Trophoblast cell (in vitro differentiated cells and primary cell): Measurements from ENCODE around the gene CDC42SE2.

Experiments
- DNase-seq, 2 donors: peaks; one replicate each; pipeline ENCODE4 v3.0.0-alpha.2; 2016
- H2AFZ ChIP-seq: 2 replicates; pipeline ENCODE4 v1.6.1; 2013; ENCODE audit warnings: low read length, moderate library complexity, mild to moderate bottlenecking; ENCODE audit not compliant: insufficient read depth, poor library complexity
- H2AK5ac ChIP-seq: 2 replicates; pipeline ENCODE4 v1.6.1; 2013; ENCODE audit warnings: mild to moderate bottlenecking, low read length
- H2BK120ac ChIP-seq: 2 replicates; pipeline ENCODE4 v1.6.1; 2013; ENCODE audit warnings: low read length, mild to moderate bottlenecking, moderate library complexity; ENCODE audit not compliant: insufficient read depth, poor library complexity
- H2BK12ac ChIP-seq: 2 replicates; pipeline ENCODE4 v1.6.1; 2013; ENCODE audit warnings: mild to moderate bottlenecking, low read length, moderate library complexity
- H2BK5ac ChIP-seq: 2 replicates; pipeline ENCODE4 v1.6.1; 2013; ENCODE audit warnings: low read length, low read depth, moderate library complexity, mild to moderate bottlenecking; ENCODE audit not compliant: poor library complexity
- H3K14ac ChIP-seq: 2 replicates; pipeline ENCODE4 v1.6.1; 2013; ENCODE audit warnings: mild to moderate bottlenecking, low read length
- H3K18ac ChIP-seq: 2 replicates; pipeline ENCODE4 v1.6.1; 2013; ENCODE audit warnings: mild to moderate bottlenecking, low read length
- H3K23ac ChIP-seq: 2 replicates; pipeline ENCODE4 v1.6.1; 2013; ENCODE audit warnings: low read length
- H3K27ac ChIP-seq: 2 replicates; pipeline ENCODE4 v1.5.1; 2013; ENCODE audit warnings: low read depth, mild to moderate bottlenecking, inconsistent platforms, low read length, moderate library complexity
- H3K27me3 ChIP-seq: 2 replicates; pipeline ENCODE4 v1.6.1; 2013; ENCODE audit warnings: inconsistent platforms, mild to moderate bottlenecking, low read length, moderate library complexity; ENCODE audit not compliant: insufficient read depth
- H3K36me3 ChIP-seq, 2 experiments: 1 replicate in 1 of 2; 2 replicates in 1 of 2; pipeline ENCODE4 v1.6.1; 2013; ENCODE audit warnings: low read length in 2 of 2, mild to moderate bottlenecking in 2 of 2, moderate library complexity in 1 of 2; ENCODE audit not compliant: insufficient read depth in 2 of 2, control insufficient read depth in 1 of 2
- H3K4ac ChIP-seq: 2 replicates; pipeline ENCODE4 v1.6.1; 2013; ENCODE audit warnings: low read depth, mild to moderate bottlenecking, low read length, moderate library complexity
- H3K4me1 ChIP-seq, 2 experiments: 1 replicate in 1 of 2; 2 replicates in 1 of 2; pipeline ENCODE4 v1.6.1; 2013; ENCODE audit warnings: low read length in 2 of 2, mild to moderate bottlenecking in 2 of 2, moderate library complexity in 1 of 2; ENCODE audit not compliant: insufficient read depth in 2 of 2, control insufficient read depth in 1 of 2
- H3K4me2 ChIP-seq: 2 replicates; pipeline ENCODE4 v1.6.1; 2013; ENCODE audit warnings: inconsistent platforms, mild to moderate bottlenecking, low read length, moderate library complexity
- H3K4me3 ChIP-seq: 2 replicates; pipeline ENCODE4 v1.5.1; 2013; ENCODE audit warnings: mild to moderate bottlenecking, low read depth, low read length, inconsistent platforms
- H3K79me1 ChIP-seq: one replicate; pipeline ENCODE4 v1.6.1; 2013; ENCODE audit warnings: low read length
- H3K79me2 ChIP-seq: 2 replicates; pipeline ENCODE4 v1.6.1; 2013; ENCODE audit warnings: low read length, mild to moderate bottlenecking; ENCODE audit not compliant: control insufficient read depth, insufficient read depth, poor library complexity
- H3K9ac ChIP-seq: 2 replicates; pipeline ENCODE4 v1.6.1; 2013; ENCODE audit warnings: mild to moderate bottlenecking, low read length
- H3K9me3 ChIP-seq: 2 replicates; pipeline ENCODE4 v1.6.1; 2013; ENCODE audit warnings: low read depth, mild to moderate bottlenecking, control low read depth, inconsistent platforms, low read length; ENCODE audit not compliant: insufficient read depth
- H4K12ac ChIP-seq: 2 replicates; pipeline ENCODE4 v1.6.1; 2013; ENCODE audit warnings: low read depth, mild to moderate bottlenecking, low read length, moderate library complexity
- H4K8ac ChIP-seq: 2 replicates; pipeline ENCODE4 v1.6.1; 2013; ENCODE audit warnings: low read depth, mild to moderate bottlenecking, low read length, moderate library complexity
- H4K91ac ChIP-seq: one replicate; pipeline ENCODE4 v1.6.1; 2013; ENCODE audit warnings: low read depth, mild to moderate bottlenecking, low read length, moderate library complexity
- WGBS: extraction: QIAGEN DNeasy Blood & Tissue Kit; methylation state at CpG from one replicate; pipeline ENCODE4 v1.1.7; 2013; ENCODE audit warnings: missing lambda C conversion rate; ENCODE audit not compliant: insufficient read length, insufficient coverage; ENCODE audit errors: extremely low coverage; 5-methylcytosine and 5-hydroxymethylcytosine counted together

The CDC42SE2 gene

DNA sequence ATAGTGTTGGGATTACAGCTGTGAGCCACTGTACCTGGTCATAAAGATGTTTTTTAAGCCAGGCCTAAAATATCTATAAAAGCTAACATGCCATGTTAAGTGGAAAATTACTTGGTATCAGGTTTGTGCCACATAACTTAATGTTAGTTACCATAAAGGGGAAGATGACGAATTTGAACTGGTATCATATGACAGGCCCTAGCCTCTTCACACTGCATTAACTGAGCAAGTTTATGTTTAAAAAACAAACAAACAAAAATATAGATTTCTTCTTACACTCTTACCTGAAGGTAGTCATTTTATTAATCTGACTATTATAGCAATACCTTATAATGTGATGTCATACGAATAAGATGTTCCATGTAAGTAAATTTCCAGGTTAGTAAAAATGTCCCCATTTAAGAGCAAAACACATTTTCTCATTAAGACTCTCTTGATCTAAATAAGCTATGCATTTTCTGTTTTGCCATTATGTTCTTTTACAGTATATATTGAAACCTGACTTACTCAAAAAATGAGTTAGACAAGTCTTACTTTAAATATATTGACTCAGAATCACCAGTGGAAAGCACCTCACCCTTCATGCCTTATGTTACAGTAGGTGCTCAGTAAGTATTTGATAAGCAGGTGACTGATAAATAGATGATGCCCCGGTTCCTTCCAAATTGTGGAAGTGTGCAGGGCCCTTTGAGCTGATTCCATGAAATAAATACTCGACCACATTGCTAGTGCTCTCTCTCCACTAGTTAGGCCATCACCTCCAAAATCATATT, 125.4 kb downstream of the CDC42SE2 start:
- Histone ChIP-seq H3K4me3 (no peak overlapping the region), H3K4me2 (no peak overlapping the region), H2AFZ (no peak overlapping the region), H3K27ac (no peak overlapping the region), H2BK5ac (no peak overlapping the region), H3K18ac (no peak overlapping the region), H3K23ac (no peak overlapping the region), H3K14ac (no peak overlapping the region), H3K36me3 (peaks cover 8 to 11% of the 10 kb centered on the region in 2 experiments), H3K27me3 (no peaks in the 10 kb centered on the region), H4K91ac (no peak overlapping the region), H3K4me1 (no peaks in the 10 kb centered on the region), H3K79me1 (no peaks in the 10 kb centered on the region), H3K79me2 (no peaks in the 10 kb centered on the region), H4K8ac (no peak overlapping the region), H3K9ac (no peak overlapping the region), H2BK12ac (no peak overlapping the region), H4K12ac (no peak overlapping the region), H3K4ac (no peak overlapping the region), H2AK5ac (no peak overlapping the region), H3K9me3 (no peaks in the 10 kb centered on the region), H2BK120ac (no peak overlapping the region)
- no peak for DNase-seq
- no CpG with 5 or more reads among the region's 4 CpGs for WGBS

DNA sequence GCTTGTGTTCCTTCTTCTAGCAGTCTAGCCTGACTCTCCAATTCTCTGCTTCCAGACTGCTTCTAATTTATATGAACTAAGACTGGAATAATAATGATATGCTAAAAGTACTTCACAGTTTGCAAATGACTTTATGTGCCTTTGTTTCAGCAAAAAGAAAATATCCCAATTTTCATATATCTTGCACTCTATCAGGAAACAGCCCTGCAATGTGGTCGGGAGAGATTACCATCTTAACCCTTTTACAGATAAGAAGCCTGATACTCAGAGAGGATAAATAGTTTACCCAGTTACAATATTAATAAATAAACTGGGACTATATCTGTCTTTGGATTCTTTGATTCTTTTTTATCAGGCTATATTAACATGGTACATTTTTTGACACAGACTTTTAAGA, 126.0 kb downstream of the CDC42SE2 start:
- Histone ChIP-seq H3K79me1 (no peaks in the 10 kb centered on the region), H2AFZ (no peak overlapping the region), H3K27ac (no peak overlapping the region), H2AK5ac (no peak overlapping the region), H2BK120ac (no peak overlapping the region), H3K79me2 (no peaks in the 10 kb centered on the region), H3K27me3 (no peaks in the 10 kb centered on the region), H3K14ac (no peak overlapping the region), H3K4ac (no peak overlapping the region), H4K12ac (no peak overlapping the region), H3K23ac (no peak overlapping the region), H4K91ac (no peak overlapping the region), H3K9me3 (no peaks in the 10 kb centered on the region), H3K4me1 (no peaks in the 10 kb centered on the region), H3K36me3 (peaks cover 8 to 11% of the 10 kb centered on the region in 2 experiments), H2BK12ac (no peak overlapping the region), H3K4me2 (no peak overlapping the region), H2BK5ac (no peak overlapping the region), H3K9ac (no peak overlapping the region), H3K4me3 (no peak overlapping the region), H4K8ac (no peak overlapping the region), H3K18ac (no peak overlapping the region)
- no peak for DNase-seq
- WGBS, result no CpG with 5 or more reads among the region's 1 CpG

DNA sequence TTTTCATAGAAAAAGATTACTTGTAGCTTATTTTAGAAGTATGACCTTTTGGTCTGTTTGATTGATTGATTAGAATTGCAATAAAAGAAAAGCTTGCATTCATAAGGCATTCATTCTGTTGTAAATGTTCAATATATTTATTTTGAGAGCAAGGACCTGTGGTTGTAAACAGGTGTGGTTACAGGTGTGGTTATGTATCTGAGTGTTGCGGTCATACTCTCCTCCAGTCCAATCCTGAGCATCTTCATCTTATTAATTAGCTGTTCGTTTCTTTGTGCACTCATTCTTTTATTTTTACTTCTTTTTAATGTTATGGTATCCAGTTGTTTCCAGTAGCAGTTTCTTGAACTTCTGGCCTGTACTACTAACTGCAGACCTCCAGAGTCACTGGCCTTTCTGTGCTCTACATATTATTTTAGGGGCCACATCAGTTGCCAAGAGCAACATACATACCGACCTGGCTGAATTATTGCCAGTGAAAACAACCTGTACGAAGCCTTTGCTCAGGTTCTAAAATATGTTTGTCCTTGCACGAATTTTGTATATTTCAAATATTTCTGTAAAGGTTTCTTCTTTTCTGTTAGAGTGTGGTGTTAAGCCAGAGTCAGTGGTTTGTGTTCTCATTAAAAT, 128.7 kb downstream of the CDC42SE2 start:
- Histone ChIP-seq H3K18ac (no peak overlapping the region), H3K14ac (no peak overlapping the region), H2BK5ac (no peak overlapping the region), H3K36me3 (peaks cover 6 to 9% of the 10 kb centered on the region in 2 experiments), H4K12ac (no peak overlapping the region), H2BK12ac (no peak overlapping the region), H2AK5ac (no peak overlapping the region), H4K91ac (no peak overlapping the region), H3K4me3 (no peak overlapping the region), H2BK120ac (no peak overlapping the region), H3K4ac (no peak overlapping the region), H3K27ac (no peak overlapping the region), H3K9me3 (no peaks in the 10 kb centered on the region), H3K23ac (no peak overlapping the region), H3K9ac (no peak overlapping the region), H3K27me3 (no peaks in the 10 kb centered on the region), H3K79me1 (no peaks in the 10 kb centered on the region), H3K4me2 (no peak overlapping the region), H2AFZ (no peak overlapping the region), H4K8ac (no peak overlapping the region), H3K79me2 (no peaks in the 10 kb centered on the region), H3K4me1 (no peaks in the 10 kb centered on the region)
- no peak for DNase-seq
- no CpG with 5 or more reads among the region's 5 CpGs for WGBS

DNA sequence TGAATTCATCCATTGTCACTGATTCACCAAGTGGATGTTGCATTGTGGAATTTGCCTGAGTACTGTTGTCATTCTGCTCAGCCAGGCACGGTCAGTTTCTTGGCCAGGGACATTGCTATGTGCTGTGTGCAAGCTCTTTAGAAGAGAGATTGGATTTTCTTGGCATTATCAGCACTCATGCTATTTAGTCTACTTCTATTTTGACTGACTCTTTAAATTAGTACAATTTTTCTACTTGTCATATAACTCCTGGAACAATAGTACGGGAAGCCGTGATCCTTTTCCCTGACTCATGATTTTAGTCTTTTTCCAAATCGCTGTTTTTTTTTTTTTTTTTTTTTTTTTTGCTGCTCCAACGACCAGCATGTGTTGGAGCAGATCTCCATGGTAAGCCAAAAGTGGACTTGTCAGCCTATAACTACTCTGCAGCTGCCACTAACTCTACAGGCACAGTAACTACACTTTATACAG, 129.7 kb downstream of the CDC42SE2 start:
- H2AK5ac ChIP-seq, result no peak overlapping the region
- WGBS, result no CpG with 5 or more reads among the region's 5 CpGs

More for the DNA sequence above, 129.7 kb downstream of the CDC42SE2 start:
- no peak overlapping the region for H3K9ac ChIP-seq
- no peak overlapping the region for H4K12ac ChIP-seq
- H3K79me1 ChIP-seq, result no peaks in the 10 kb centered on the region
- no peaks in the 10 kb centered on the region for H3K79me2 ChIP-seq
- no peak overlapping the region for H3K18ac ChIP-seq
- peaks cover 6 to 9% of the 10 kb centered on the region in 2 experiments for H3K36me3 ChIP-seq
- no peak overlapping the region for H3K4me3 ChIP-seq
- H3K4me1 ChIP-seq, result no peaks in the 10 kb centered on the region
- H3K23ac ChIP-seq, result no peak overlapping the region
- H2BK12ac ChIP-seq, result no peak overlapping the region
- no peak overlapping the region for H3K14ac ChIP-seq
- H3K27ac ChIP-seq, result no peak overlapping the region
- no peak overlapping the region for H3K4me2 ChIP-seq
- H3K4ac ChIP-seq, result no peak overlapping the region
- no peak for DNase-seq
- H2BK5ac ChIP-seq, result no peak overlapping the region
- H3K27me3 ChIP-seq, result no peaks in the 10 kb centered on the region
- no peak overlapping the region for H2AFZ ChIP-seq
- no peaks in the 10 kb centered on the region for H3K9me3 ChIP-seq
- no peak overlapping the region for H2BK120ac ChIP-seq
- H4K8ac ChIP-seq, result no peak overlapping the region
- H4K91ac ChIP-seq, result no peak overlapping the region
